CD4-positive, alpha-beta T cell treated with Interleukin-4 for 1 hour (primary cell): ENCODE results near the gene TBRG1.
A peak's percentile ranks its signal among the peaks of the same experiment; 100 is the strongest.

Experiments used
- DNase-seq, 2 donors: peaks; one replicate each; pipeline ENCODE4 v3.0.0-alpha.2; 2020 to 2022

Gene TBRG1

GRCh38 chr11:124667601-124668000, 44.9 kb downstream of the TBRG1 start:
- DNase-seq: no peak

GRCh38 chr11:124669193-124669592, 46.5 kb downstream of the TBRG1 start:
- DNase-seq: peak; percentile 44 to 73

GRCh38 chr11:124670732-124671131, 48.1 kb downstream of the TBRG1 start:
- DNase-seq: peak; percentile 52 to 65

- DNase-seq: no peak
Observed at GRCh38 chr11:124672536-124673215, 50.0 kb downstream of the TBRG1 start.

- DNase-seq: peak; percentile 90 to 91
Observed at GRCh38 chr11:124673333-124674167, 50.9 kb downstream of the TBRG1 start, which contains the start of the genes SIAE and SPA17. TSS of gene SIAE (minus strand) at chr11:124673739. CDS start at chr11:124673708, 31 bp downstream. TSS of gene SPA17 (plus strand) at chr11:124673904. CDS start at chr11:124675265, 1,361 bp downstream.

- DNase-seq: no peak
Observed at GRCh38 chr11:124674168-124674517, 51.5 kb downstream of the TBRG1 start.

GRCh38 chr11:124674571-124674970, 51.9 kb downstream of the TBRG1 start:
- DNase-seq: no peak

GRCh38 chr11:124676386-124676785, 53.7 kb downstream of the TBRG1 start:
- no peak for DNase-seq

- DNase-seq: no peak
Observed at GRCh38 chr11:124678416-124678815, 55.8 kb downstream of the TBRG1 start.

GRCh38 chr11:124681421-124681820, 58.8 kb downstream of the TBRG1 start:
- DNase-seq: no peak

GRCh38 chr11:124682443-124682842, 59.8 kb downstream of the TBRG1 start:
- no peak for DNase-seq
